ENCODE measurements around the gene PCBP4.

PCBP4 gene

GRCh38 chr3:51927061-51927977 is 39.9 kb downstream of the PCBP4 start:
- Histone ChIP-seq H3K27me3 (replicated peaks) (no peaks in the 10 kb centered on the region), H3K36me3 (replicated peaks) (no peaks in the 10 kb centered on the region), H3K4me3 (ENCODE audit: low read depth, low read length) (no peak overlapping the region), H3K27ac (no peak overlapping the region)
- DNase-seq: no peak
- TF ChIP-seq, protein P1, sequence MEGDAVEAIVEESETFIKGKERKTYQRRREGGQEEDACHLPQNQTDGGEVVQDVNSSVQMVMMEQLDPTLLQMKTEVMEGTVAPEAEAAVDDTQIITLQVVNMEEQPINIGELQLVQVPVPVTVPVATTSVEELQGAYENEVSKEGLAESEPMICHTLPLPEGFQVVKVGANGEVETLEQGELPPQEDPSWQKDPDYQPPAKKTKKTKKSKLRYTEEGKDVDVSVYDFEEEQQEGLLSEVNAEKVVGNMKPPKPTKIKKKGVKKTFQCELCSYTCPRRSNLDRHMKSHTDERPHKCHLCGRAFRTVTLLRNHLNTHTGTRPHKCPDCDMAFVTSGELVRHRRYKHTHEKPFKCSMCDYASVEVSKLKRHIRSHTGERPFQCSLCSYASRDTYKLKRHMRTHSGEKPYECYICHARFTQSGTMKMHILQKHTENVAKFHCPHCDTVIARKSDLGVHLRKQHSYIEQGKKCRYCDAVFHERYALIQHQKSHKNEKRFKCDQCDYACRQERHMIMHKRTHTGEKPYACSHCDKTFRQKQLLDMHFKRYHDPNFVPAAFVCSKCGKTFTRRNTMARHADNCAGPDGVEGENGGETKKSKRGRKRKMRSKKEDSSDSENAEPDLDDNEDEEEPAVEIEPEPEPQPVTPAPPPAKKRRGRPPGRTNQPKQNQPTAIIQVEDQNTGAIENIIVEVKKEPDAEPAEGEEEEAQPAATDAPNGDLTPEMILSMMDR (IDR thresholded peaks at IDR 0.05; ENCODE audit: low read depth, low read length, missing control alignments): no peak
- in situ Hi-C loops (cut with HindIII; ENCODE audit: low pct_ligation_motif_present, low sequenced_read_pairs): no loop called here

DNA sequence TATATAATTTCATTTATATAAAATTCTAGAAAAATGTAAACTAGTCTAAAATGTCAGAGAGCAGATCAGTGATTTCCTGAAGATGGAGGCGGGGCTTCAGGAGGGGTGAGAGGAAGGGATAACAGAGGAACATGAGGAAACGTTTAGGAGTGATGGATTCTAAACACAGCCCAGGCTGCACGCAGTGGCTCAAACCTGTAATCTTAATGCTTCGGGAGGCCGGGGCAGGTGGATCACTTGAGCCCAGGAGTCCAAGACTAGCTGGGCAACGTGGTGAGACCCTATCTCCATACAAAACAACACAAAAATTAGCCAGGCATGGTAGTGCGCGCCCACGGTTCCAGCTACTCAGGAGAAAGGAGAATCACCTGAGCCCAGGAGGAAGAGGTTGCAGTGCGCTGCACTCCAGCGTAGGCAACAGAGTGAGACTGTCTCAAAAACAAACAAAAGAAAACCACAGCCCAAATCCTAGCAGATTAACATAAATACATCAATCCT is 46.1 kb downstream of the PCBP4 start:
- Histone ChIP-seq H3K27me3 (replicated peaks) (no peaks in the 10 kb centered on the region), H3K36me3 (replicated peaks) (no peaks in the 10 kb centered on the region), H3K27ac (no peak overlapping the region), H3K4me3 (ENCODE audit: low read depth, low read length) (no peak overlapping the region)
- TF ChIP-seq, protein P1 (IDR thresholded peaks at IDR 0.05; ENCODE audit: low read depth, low read length, missing control alignments): no peak
- no peak for DNase-seq
- in situ Hi-C loops (cut with HindIII; ENCODE audit: low pct_ligation_motif_present, low sequenced_read_pairs): no loop called here

DNA sequence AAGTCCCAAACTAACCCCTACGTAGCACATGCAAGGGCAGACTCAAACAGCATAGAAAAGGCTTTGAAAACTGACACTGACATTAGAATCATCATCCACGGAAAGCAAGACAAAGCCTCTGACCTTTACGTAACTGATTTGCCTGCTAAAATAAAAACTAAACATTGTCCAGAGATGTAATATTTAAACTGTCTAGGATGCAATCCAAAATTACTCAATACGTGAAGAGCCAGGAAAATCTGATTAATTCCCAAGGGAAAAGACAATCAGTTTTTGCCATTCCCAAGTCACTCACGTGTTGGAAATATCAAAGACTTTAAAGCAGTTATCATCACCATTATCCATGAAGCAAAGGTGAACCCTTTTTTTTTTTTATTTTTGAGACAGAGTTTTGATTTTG is 50.8 kb downstream of the PCBP4 start:
- Histone ChIP-seq H3K27ac (no peak overlapping the region), H3K36me3 (replicated peaks) (no peaks in the 10 kb centered on the region), H3K4me3 (ENCODE audit: low read depth, low read length) (no peak overlapping the region), H3K27me3 (replicated peaks) (no peaks in the 10 kb centered on the region)
- DNase-seq: no peak
- TF ChIP-seq, protein P1 (IDR thresholded peaks at IDR 0.05; ENCODE audit: low read depth, low read length, missing control alignments): no peak
- in situ Hi-C loops (cut with HindIII; ENCODE audit: low pct_ligation_motif_present, low sequenced_read_pairs): no loop called here

DNA sequence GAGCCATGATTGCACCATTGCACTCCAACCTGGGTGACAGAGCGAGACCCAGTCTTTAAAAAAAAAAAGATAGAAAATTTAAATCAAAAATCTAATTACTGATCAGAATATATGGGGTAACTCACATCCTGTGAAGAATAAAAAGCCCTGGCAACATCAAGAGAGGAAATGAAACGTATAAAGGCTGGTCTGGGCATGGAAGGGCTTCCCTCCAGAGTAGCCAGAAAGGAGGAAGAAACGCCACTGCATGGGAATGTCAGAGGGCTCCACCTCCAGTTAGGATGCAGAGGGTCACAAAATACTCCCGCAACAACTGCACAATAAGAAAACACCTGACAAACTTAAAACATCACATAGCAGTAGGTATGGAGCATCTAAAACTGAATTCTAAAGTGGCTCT is 59.2 kb downstream of the PCBP4 start:
- no peaks in the 10 kb centered on the region for H3K36me3 ChIP-seq (replicated peaks)
- DNase-seq: no peak
- TF ChIP-seq, protein P1 (IDR thresholded peaks at IDR 0.05; ENCODE audit: low read depth, low read length, missing control alignments): no peak
- no peak overlapping the region for H3K4me3 ChIP-seq (ENCODE audit: low read depth, low read length)
- H3K27ac ChIP-seq: no peak overlapping the region
- in situ Hi-C loops (cut with HindIII; ENCODE audit: low pct_ligation_motif_present, low sequenced_read_pairs): no loop called here
- no peaks in the 10 kb centered on the region for H3K27me3 ChIP-seq (replicated peaks)
